Lower leg skin (tissue), 3 donors: ENCODE measurements around the gene TRIM45.

Experiments
- POLR2A ChIP-seq, 2 donors: fragments of 450-650 bp; IDR thresholded peaks; one replicate each; pipeline ENCODE4 v1.6.1; 2016 to 2017; ENCODE audit warnings: antibody characterized with exemption in 2 of 2, mild to moderate bottlenecking in 1 of 2, moderate library complexity in 1 of 2
- TF ChIP-seq, protein P1 (sequence below), 3 donors: fragments of 450-650 bp; IDR thresholded peaks; one replicate each; pipeline ENCODE4 v1.5.1; 2016; ENCODE audit warnings: antibody characterized with exemption in 3 of 3, mild to moderate bottlenecking in 3 of 3, moderate library complexity in 2 of 3

DNA sequence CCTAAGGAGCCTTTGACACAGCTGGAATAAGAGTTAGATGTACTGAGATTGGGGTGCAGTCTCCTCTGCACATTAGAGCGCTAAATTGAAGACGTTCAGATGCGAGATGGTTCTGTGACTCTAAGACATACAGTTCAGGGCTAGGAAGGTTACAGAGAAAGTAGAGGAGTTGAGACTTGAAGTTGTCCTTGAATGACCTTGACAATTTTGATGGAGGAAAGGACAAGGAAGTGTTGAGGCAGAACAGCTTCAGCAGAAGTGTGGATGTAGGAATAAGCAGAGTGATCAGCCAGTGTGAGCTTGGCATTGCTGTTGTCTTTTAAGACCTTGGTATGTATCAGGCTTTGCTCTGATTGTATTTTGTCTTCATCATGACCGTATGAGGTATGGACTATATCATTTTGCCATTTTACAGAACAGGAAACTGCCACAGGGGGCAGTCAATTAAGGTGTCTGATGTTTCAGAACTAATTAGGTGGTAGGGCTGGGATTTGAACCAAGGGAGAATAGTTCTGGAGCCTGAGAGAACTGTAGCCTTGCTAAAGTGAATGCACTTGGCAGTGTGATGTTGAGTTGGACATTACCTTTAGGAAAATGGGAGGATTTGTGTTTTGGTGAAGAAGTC is 52.2 kb downstream of the TRIM45 start:
- TF ChIP-seq, protein P1, sequence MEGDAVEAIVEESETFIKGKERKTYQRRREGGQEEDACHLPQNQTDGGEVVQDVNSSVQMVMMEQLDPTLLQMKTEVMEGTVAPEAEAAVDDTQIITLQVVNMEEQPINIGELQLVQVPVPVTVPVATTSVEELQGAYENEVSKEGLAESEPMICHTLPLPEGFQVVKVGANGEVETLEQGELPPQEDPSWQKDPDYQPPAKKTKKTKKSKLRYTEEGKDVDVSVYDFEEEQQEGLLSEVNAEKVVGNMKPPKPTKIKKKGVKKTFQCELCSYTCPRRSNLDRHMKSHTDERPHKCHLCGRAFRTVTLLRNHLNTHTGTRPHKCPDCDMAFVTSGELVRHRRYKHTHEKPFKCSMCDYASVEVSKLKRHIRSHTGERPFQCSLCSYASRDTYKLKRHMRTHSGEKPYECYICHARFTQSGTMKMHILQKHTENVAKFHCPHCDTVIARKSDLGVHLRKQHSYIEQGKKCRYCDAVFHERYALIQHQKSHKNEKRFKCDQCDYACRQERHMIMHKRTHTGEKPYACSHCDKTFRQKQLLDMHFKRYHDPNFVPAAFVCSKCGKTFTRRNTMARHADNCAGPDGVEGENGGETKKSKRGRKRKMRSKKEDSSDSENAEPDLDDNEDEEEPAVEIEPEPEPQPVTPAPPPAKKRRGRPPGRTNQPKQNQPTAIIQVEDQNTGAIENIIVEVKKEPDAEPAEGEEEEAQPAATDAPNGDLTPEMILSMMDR (IDR thresholded peaks at IDR 0.05): no peak
- TF ChIP-seq POLR2A (IDR thresholded peaks at IDR 0.05): no peak
